IPS-15b (cell line): Measurements from ENCODE around the gene BMPR2.
"Not testable (repeated sequence)": the region's sequence is repeated elsewhere in the genome, so short reads cannot be mapped to it uniquely, and the experiment has no call there.

ENCODE experiments used
- H3K27me3 ChIP-seq: one replicate; pipeline ENCODE4 v1.6.1; 2013; ENCODE audit warnings: low read length; ENCODE audit not compliant: control insufficient read depth, insufficient read depth
- H3K36me3 ChIP-seq: one replicate; pipeline ENCODE4 v1.6.1; 2013; ENCODE audit warnings: low read length; ENCODE audit not compliant: control insufficient read depth, insufficient read depth
- H3K4me1 ChIP-seq: one replicate; pipeline ENCODE4 v1.6.1; 2013; ENCODE audit warnings: mild to moderate bottlenecking, low read length; ENCODE audit not compliant: control insufficient read depth, insufficient read depth
- H3K4me3 ChIP-seq: one replicate; pipeline ENCODE4 v1.5.1; 2013; ENCODE audit warnings: low read depth, low read length
- H3K9ac ChIP-seq: one replicate; pipeline ENCODE4 v1.6.1; 2013; ENCODE audit warnings: low read depth, mild to moderate bottlenecking, low read length
- H3K9me3 ChIP-seq: one replicate; pipeline ENCODE4 v1.6.1; 2013; ENCODE audit warnings: mild to moderate bottlenecking, low read length; ENCODE audit not compliant: control insufficient read depth, insufficient read depth

BMPR2 gene

GRCh38 chr2:202460119-202460518, 84.0 kb downstream of the BMPR2 start:
- no peaks in the 10 kb centered on the region for H3K9me3 ChIP-seq
- no peak overlapping the region for H3K9ac ChIP-seq
- no peaks in the 10 kb centered on the region for H3K27me3 ChIP-seq
- no peaks in the 10 kb centered on the region for H3K4me1 ChIP-seq
- H3K36me3 ChIP-seq, result no peaks in the 10 kb centered on the region
- H3K4me3 ChIP-seq, result no peak overlapping the region

GRCh38 chr2:202479090-202479489, 103.0 kb downstream of the BMPR2 start:
- Histone ChIP-seq H3K9ac (no peak overlapping the region), H3K27me3 (no peaks in the 10 kb centered on the region), H3K9me3 (no peaks in the 10 kb centered on the region), H3K36me3 (no peaks in the 10 kb centered on the region), H3K4me1 (no peaks in the 10 kb centered on the region), H3K4me3 (no peak overlapping the region)

- no peaks in the 10 kb centered on the region for H3K9me3 ChIP-seq
- H3K4me1 ChIP-seq, result no peaks in the 10 kb centered on the region
- no peak overlapping the region for H3K4me3 ChIP-seq
- no peak overlapping the region for H3K9ac ChIP-seq
- no peaks in the 10 kb centered on the region for H3K27me3 ChIP-seq
- H3K36me3 ChIP-seq, result no peaks in the 10 kb centered on the region
These were observed 103.5 kb downstream of the BMPR2 start for GRCh38 chr2:202479610-202480009.

- Histone ChIP-seq H3K4me1 (no peaks in the 10 kb centered on the region), H3K9me3 (no peaks in the 10 kb centered on the region), H3K9ac (no peak overlapping the region), H3K36me3 (no peaks in the 10 kb centered on the region), H3K27me3 (no peaks in the 10 kb centered on the region), H3K4me3 (no peak overlapping the region)
These were observed 110.2 kb downstream of the BMPR2 start for GRCh38 chr2:202486351-202486750.

GRCh38 chr2:202488671-202489070, 112.5 kb downstream of the BMPR2 start:
- Histone ChIP-seq H3K4me3 (no peak overlapping the region), H3K9ac (no peak overlapping the region), H3K9me3 (no peaks in the 10 kb centered on the region), H3K4me1 (no peaks in the 10 kb centered on the region), H3K27me3 (no peaks in the 10 kb centered on the region), H3K36me3 (no peaks in the 10 kb centered on the region)

- Histone ChIP-seq H3K27me3 (no peaks in the 10 kb centered on the region), H3K4me3 (no peak overlapping the region), H3K4me1 (peaks cover 5% of the 10 kb centered on the region), H3K9ac (no peak overlapping the region), H3K36me3 (no peaks in the 10 kb centered on the region), H3K9me3 (no peaks in the 10 kb centered on the region)
These were observed 114.4 kb downstream of the BMPR2 start for GRCh38 chr2:202490479-202490878.

GRCh38 chr2:202491514-202491913, 115.4 kb downstream of the BMPR2 start:
- H3K27me3 ChIP-seq, result no peaks in the 10 kb centered on the region
- no peak overlapping the region for H3K9ac ChIP-seq
- H3K9me3 ChIP-seq, result no peaks in the 10 kb centered on the region
- no peaks in the 10 kb centered on the region for H3K36me3 ChIP-seq
- no peak overlapping the region for H3K4me3 ChIP-seq
- peaks cover 5% of the 10 kb centered on the region for H3K4me1 ChIP-seq

GRCh38 chr2:202494300-202495229, 118.4 kb downstream of the BMPR2 start:
- Histone ChIP-seq H3K4me3 (no peak overlapping the region), H3K9ac (peak overlapping the region; percentile 12), H3K27me3 (no peaks in the 10 kb centered on the region), H3K4me1 (peaks cover 5% of the 10 kb centered on the region), H3K36me3 (no peaks in the 10 kb centered on the region), H3K9me3 (no peaks in the 10 kb centered on the region)

- Histone ChIP-seq H3K9ac (peak overlapping the region; percentile 12), H3K4me1 (peaks cover 5% of the 10 kb centered on the region), H3K36me3 (no peaks in the 10 kb centered on the region), H3K4me3 (no peak overlapping the region), H3K27me3 (no peaks in the 10 kb centered on the region), H3K9me3 (no peaks in the 10 kb centered on the region)
These were observed 119.1 kb downstream of the BMPR2 start for GRCh38 chr2:202495230-202495604.

GRCh38 chr2:202496835-202497472, 120.8 kb downstream of the BMPR2 start:
- H3K4me3 ChIP-seq, result peak overlapping the region; percentile 39
- not testable (repeated sequence) for H3K27me3 ChIP-seq, H3K9ac ChIP-seq, H3K4me1 ChIP-seq, H3K9me3 ChIP-seq, H3K36me3 ChIP-seq

GRCh38 chr2:202497473-202497866, 121.3 kb downstream of the BMPR2 start:
- not testable (repeated sequence) for H3K9ac ChIP-seq, H3K4me1 ChIP-seq, H3K27me3 ChIP-seq, H3K36me3 ChIP-seq, H3K9me3 ChIP-seq
- H3K4me3 ChIP-seq, result peak overlapping the region; percentile 39

- not testable (repeated sequence) for H3K9ac ChIP-seq, H3K4me3 ChIP-seq, H3K4me1 ChIP-seq, H3K27me3 ChIP-seq, H3K36me3 ChIP-seq, H3K9me3 ChIP-seq
These were observed 123.7 kb downstream of the BMPR2 start for GRCh38 chr2:202499841-202500240.
